ENCODE data around the gene PRICKLE2.

DNA sequence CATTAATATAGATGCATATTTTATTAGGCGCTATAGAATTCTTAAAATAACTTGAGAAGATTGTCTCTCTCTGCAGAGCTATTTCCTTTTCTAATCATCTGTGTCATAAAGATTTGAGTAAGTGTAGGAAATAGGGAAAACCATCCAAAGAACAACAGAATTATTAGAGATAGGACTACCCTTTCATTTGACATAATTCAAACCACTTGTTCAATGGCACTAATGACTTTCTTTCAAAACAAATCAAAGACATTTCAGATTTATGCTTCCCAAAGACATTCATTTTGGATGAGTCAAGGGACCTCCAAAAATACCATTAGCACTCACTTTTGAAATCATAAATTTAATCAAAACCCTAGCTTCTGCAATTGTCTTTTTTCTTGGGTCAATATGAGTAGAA is 29.5 kb downstream of the PRICKLE2 start:
- no peak for TF ChIP-seq CTCF (IDR thresholded peaks at IDR 0.05)
- TF ChIP-seq POLR2AphosphoS5 (IDR thresholded peaks at IDR 0.05) = no peak
- no peak for TF ChIP-seq POLR2A (IDR thresholded peaks at IDR 0.05)
- no peak for TF ChIP-seq EP300 (IDR thresholded peaks at IDR 0.05)

Data from gastroesophageal sphincter (tissue), 3 donors.